ENCODE measurements around the gene TYRP1. TPM values are rescaled to one million over a fixed set of nuclear protein-coding genes. Genes with fewer than 3 reads are reported as not detected.

The TYRP1 gene
- total RNA-seq, 3 donors from 2014 or later (not counting 1 experiment from before 2014, with no cell fraction given) = not detected

DNA sequence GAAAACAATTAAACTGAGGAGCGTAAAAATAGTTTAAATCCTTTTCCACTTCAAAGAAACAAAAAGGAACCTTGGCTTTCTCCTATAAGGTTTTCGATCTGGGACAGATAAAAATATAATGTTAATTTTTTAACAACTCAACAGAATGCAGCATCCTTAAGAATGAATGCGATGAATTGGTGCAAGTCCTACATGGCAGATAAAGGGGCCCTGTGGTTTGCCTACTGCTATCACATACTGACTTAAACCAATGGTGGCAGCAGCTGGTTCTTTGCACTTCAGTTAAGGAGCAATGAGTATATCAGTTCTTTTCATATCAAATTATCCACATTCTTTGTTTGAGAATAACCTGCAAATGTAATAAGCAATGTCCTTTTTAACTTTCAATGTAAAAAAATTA, 12.4 kb upstream of the TYRP1 start:
- H3K27me3 ChIP-seq (ENCODE audit: control insufficient read depth, insufficient read depth, low read length) = no peaks in the 10 kb centered on the region
- ATAC-seq (no peak), DNase-seq (no peak)
- intact Hi-C loops (cut with micrococcal nuclease) = no loop called here
- H3K36me3 ChIP-seq (ENCODE audit: control insufficient read depth, insufficient read depth, low read length) = no peaks in the 10 kb centered on the region
- H3K27ac ChIP-seq (ENCODE audit: low read length) = no peak overlapping the region
- TF ChIP-seq, protein P1, sequence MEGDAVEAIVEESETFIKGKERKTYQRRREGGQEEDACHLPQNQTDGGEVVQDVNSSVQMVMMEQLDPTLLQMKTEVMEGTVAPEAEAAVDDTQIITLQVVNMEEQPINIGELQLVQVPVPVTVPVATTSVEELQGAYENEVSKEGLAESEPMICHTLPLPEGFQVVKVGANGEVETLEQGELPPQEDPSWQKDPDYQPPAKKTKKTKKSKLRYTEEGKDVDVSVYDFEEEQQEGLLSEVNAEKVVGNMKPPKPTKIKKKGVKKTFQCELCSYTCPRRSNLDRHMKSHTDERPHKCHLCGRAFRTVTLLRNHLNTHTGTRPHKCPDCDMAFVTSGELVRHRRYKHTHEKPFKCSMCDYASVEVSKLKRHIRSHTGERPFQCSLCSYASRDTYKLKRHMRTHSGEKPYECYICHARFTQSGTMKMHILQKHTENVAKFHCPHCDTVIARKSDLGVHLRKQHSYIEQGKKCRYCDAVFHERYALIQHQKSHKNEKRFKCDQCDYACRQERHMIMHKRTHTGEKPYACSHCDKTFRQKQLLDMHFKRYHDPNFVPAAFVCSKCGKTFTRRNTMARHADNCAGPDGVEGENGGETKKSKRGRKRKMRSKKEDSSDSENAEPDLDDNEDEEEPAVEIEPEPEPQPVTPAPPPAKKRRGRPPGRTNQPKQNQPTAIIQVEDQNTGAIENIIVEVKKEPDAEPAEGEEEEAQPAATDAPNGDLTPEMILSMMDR (IDR thresholded peaks at IDR 0.05) = no peak
- no peak overlapping the region for H3K4me3 ChIP-seq (ENCODE audit: low read length)
- Mint-ChIP-seq H3K4me1 (no peaks in the 10 kb centered on the region), H3K9me3 (peaks cover 15 to 22% of the 10 kb centered on the region in 2 donors), H3K27me3 (ENCODE audit: low read depth in 2 of 2) (no peaks in the 10 kb centered on the region), H3K4me3 (no peak overlapping the region), H3K36me3 (no peaks in the 10 kb centered on the region), H3K27ac (no peak overlapping the region)
- WGBS (ENCODE audit: insufficient coverage) = 90% methylated on average over 1 of the region's 3 CpGs
- no peaks in the 10 kb centered on the region for H3K9me3 ChIP-seq (ENCODE audit: control insufficient read depth, insufficient read depth, low read length)
- H3K4me1 ChIP-seq (ENCODE audit: control insufficient read depth, insufficient read depth, low read length) = no peaks in the 10 kb centered on the region

DNA sequence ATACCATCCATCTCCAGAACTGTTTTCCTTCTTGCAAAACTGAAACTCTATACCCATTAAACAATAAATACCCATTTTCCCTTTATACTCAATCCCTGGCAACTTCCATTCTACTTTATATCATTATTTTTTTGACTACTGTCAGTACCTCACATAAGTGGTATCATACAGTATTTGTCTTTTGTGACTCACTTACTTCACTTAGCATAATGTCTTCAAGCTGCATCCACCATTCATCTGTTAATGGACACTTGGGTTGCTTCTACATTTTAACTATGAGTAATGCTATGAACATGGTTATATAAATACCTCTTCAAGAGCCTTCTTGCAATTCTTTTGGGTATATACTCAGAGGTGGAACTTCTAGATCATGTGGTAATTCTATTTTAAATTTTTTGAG, 11.6 kb upstream of the TYRP1 start:
- Mint-ChIP-seq H3K4me1 (no peaks in the 10 kb centered on the region), H3K9me3 (peaks cover 13 to 18% of the 10 kb centered on the region in 2 donors), H3K27me3 (ENCODE audit: low read depth in 2 of 2) (no peaks in the 10 kb centered on the region), H3K36me3 (no peaks in the 10 kb centered on the region), H3K4me3 (no peak overlapping the region), H3K27ac (no peak overlapping the region)
- DNase-seq (no peak), ATAC-seq (no peak)
- TF ChIP-seq, protein P1 (IDR thresholded peaks at IDR 0.05) = no peak
- Histone ChIP-seq H3K27me3 (ENCODE audit: control insufficient read depth, insufficient read depth, low read length) (no peaks in the 10 kb centered on the region), H3K27ac (ENCODE audit: low read length) (no peak overlapping the region), H3K4me3 (ENCODE audit: low read length) (no peak overlapping the region), H3K36me3 (ENCODE audit: control insufficient read depth, insufficient read depth, low read length) (no peaks in the 10 kb centered on the region), H3K4me1 (ENCODE audit: control insufficient read depth, insufficient read depth, low read length) (no peaks in the 10 kb centered on the region), H3K9me3 (ENCODE audit: control insufficient read depth, insufficient read depth, low read length) (no peaks in the 10 kb centered on the region)
- intact Hi-C loops (cut with micrococcal nuclease) = no loop called here

DNA sequence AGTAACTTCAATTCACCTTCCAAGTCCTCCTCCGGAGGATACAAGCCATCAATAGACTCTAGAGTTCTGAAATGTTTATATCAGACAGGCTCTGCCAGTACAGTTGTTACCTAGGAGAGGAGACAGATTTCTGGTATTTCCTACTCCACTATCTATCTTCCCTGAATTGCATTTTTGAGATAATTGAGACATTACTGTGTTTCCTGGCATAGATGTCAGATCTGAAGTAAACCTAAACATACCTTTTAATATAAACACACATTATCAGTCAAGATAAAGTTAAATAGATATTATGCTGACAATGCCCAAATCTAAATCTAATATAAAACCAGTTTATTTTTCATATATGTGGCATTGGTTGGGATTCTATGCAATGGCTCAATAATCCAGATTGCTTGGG, 8.2 kb upstream of the TYRP1 start:
- Mint-ChIP-seq H3K9me3 (peaks cover 15 to 21% of the 10 kb centered on the region in 2 donors), H3K4me1 (no peaks in the 10 kb centered on the region), H3K4me3 (no peak overlapping the region), H3K27me3 (ENCODE audit: low read depth in 2 of 2) (no peaks in the 10 kb centered on the region), H3K36me3 (no peaks in the 10 kb centered on the region), H3K27ac (no peak overlapping the region)
- WGBS (ENCODE audit: insufficient coverage) = no CpG with 5 or more reads among the region's 1 CpG
- DNase-seq (no peak), ATAC-seq (no peak)
- Histone ChIP-seq H3K36me3 (ENCODE audit: control insufficient read depth, insufficient read depth, low read length) (no peaks in the 10 kb centered on the region), H3K27me3 (ENCODE audit: control insufficient read depth, insufficient read depth, low read length) (no peaks in the 10 kb centered on the region), H3K4me3 (ENCODE audit: low read length) (no peak overlapping the region), H3K27ac (ENCODE audit: low read length) (no peak overlapping the region), H3K4me1 (ENCODE audit: control insufficient read depth, insufficient read depth, low read length) (no peaks in the 10 kb centered on the region), H3K9me3 (ENCODE audit: control insufficient read depth, insufficient read depth, low read length) (no peaks in the 10 kb centered on the region)
- intact Hi-C loops (cut with micrococcal nuclease) = no loop called here
- TF ChIP-seq, protein P1 (IDR thresholded peaks at IDR 0.05) = no peak

DNA sequence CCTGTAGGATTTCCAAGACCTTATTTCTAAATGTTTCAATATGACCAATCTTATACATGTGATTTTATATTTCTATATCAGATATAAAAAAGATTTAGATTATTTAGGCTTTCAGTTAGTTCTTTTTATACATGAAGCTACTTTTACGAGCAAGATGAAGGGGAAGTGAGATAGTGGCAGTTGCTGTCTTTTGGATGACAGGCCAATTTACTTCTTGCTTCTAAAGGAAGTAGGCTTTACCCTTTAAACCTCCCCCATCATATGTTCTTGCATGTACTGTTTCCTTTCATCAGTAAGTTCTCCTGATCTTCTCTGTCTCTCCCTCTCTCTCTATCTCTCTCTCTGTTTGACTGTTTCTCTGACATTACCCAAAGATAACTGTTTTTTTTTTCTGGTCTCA, 4.0 kb upstream of the TYRP1 start:
- Histone ChIP-seq H3K4me1 (ENCODE audit: control insufficient read depth, insufficient read depth, low read length) (no peaks in the 10 kb centered on the region), H3K4me3 (ENCODE audit: low read length) (no peak overlapping the region), H3K27me3 (ENCODE audit: control insufficient read depth, insufficient read depth, low read length) (no peaks in the 10 kb centered on the region), H3K27ac (ENCODE audit: low read length) (no peak overlapping the region), H3K9me3 (ENCODE audit: control insufficient read depth, insufficient read depth, low read length) (no peaks in the 10 kb centered on the region), H3K36me3 (ENCODE audit: control insufficient read depth, insufficient read depth, low read length) (no peaks in the 10 kb centered on the region)
- Mint-ChIP-seq H3K4me1 (no peaks in the 10 kb centered on the region), H3K36me3 (peaks cover 9% of the 10 kb centered on the region), H3K9me3 (peaks cover 20% of the 10 kb centered on the region in 2 donors), H3K27me3 (ENCODE audit: low read depth in 2 of 2) (no peaks in the 10 kb centered on the region), H3K27ac (no peak overlapping the region), H3K4me3 (no peak overlapping the region)
- TF ChIP-seq, protein P1 (IDR thresholded peaks at IDR 0.05) = no peak
- intact Hi-C loops (cut with micrococcal nuclease) = no loop called here
- WGBS (ENCODE audit: insufficient coverage) = no CpG with 5 or more reads among the region's 1 CpG
- no peak for ATAC-seq
- DNase-seq = no peak

All from natural killer cell (primary cell).